ENCODE measurements around the gene CPO. TPM values are rescaled to one million over a fixed set of nuclear protein-coding genes. Genes with fewer than 3 reads are reported as not detected.

Gene CPO
- total and polyA plus RNA-seq, 2 experiments from 2014 or later = not detected

DNA sequence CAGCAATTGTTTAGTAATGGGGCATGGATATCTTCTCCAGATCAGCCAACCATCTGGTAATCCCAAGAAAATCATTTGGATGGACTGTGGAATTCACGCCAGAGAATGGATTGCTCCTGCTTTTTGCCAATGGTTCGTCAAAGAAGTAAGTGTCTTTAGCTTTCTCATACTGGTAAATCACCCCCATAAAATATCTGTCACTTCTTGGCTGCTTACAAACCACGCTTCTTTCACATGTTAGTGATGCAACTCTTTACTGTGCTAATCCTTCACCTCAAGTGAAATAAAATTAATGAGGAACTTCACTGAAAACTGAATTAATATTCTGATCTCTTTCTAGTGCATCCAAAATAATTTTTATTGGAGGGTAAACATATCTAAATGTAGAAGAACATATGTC, 18.9 kb downstream of the CPO start:
- no peak overlapping the region for H2AFZ ChIP-seq
- TF ChIP-seq, protein P1, sequence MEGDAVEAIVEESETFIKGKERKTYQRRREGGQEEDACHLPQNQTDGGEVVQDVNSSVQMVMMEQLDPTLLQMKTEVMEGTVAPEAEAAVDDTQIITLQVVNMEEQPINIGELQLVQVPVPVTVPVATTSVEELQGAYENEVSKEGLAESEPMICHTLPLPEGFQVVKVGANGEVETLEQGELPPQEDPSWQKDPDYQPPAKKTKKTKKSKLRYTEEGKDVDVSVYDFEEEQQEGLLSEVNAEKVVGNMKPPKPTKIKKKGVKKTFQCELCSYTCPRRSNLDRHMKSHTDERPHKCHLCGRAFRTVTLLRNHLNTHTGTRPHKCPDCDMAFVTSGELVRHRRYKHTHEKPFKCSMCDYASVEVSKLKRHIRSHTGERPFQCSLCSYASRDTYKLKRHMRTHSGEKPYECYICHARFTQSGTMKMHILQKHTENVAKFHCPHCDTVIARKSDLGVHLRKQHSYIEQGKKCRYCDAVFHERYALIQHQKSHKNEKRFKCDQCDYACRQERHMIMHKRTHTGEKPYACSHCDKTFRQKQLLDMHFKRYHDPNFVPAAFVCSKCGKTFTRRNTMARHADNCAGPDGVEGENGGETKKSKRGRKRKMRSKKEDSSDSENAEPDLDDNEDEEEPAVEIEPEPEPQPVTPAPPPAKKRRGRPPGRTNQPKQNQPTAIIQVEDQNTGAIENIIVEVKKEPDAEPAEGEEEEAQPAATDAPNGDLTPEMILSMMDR (IDR thresholded peaks at IDR 0.05; ENCODE audit: poor library complexity) = no peak
- no peak for TF ChIP-seq EZH2phosphoT487 (IDR thresholded peaks at IDR 0.05; ENCODE audit: low read depth, severe bottlenecking, unreplicated experiment)
- 90% methylated on average over 3 of the region's 3 CpGs for WGBS (ENCODE audit: low lambda C conversion rate, missing lambda C conversion rate)
- no peaks in the 10 kb centered on the region for H3K27me3 ChIP-seq
- H3K9me3 ChIP-seq (ENCODE audit: low read depth) = no peaks in the 10 kb centered on the region
- no peak overlapping the region for H3K4me3 ChIP-seq
- H3K27ac ChIP-seq = no peak overlapping the region
- no peaks in the 10 kb centered on the region for H3K36me3 ChIP-seq (replicated peaks; ENCODE audit: insufficient read depth, low read depth)
- no peak overlapping the region for H3K4me2 ChIP-seq
- no peaks in the 10 kb centered on the region for H4K20me1 ChIP-seq (ENCODE audit: insufficient read depth, poor library complexity, severe bottlenecking)
- DNase-seq (ENCODE audit: low spot score) = no peak
- no peaks in the 10 kb centered on the region for H3K9me2 ChIP-seq (replicated peaks; ENCODE audit: insufficient read depth)
- H3K4me1 ChIP-seq (ENCODE audit: insufficient read depth) = peaks cover 3% of the 10 kb centered on the region
- H3K79me2 ChIP-seq = no peaks in the 10 kb centered on the region

DNA sequence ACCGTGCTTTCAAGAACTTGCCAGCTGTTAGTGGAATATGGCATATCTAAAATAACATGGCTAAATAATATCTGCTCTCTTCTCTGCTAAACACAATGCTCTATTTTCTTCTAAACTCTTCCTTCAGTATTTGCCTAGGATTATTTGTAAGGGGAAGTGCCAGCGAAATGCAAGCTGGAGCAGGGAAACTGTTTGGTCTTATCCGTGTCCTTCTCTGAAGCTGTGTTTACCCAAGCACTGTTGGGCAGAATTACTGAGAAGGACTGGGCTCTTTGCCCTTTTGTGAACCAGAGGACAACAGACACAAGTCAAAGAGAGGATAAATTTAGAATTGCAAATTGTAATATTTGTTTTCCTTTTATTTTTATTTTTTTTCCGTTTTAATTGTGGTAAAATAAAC, 23.6 kb downstream of the CPO start:
- Histone ChIP-seq H3K4me2 (peak overlapping the region; percentile 39), H3K4me1 (ENCODE audit: insufficient read depth) (no peaks in the 10 kb centered on the region), H4K20me1 (ENCODE audit: insufficient read depth, poor library complexity, severe bottlenecking) (no peaks in the 10 kb centered on the region), H3K9me2 (replicated peaks; ENCODE audit: insufficient read depth) (no peaks in the 10 kb centered on the region), H3K27ac (no peak overlapping the region), H3K4me3 (no peak overlapping the region), H3K27me3 (no peaks in the 10 kb centered on the region), H3K36me3 (replicated peaks; ENCODE audit: insufficient read depth, low read depth) (no peaks in the 10 kb centered on the region), H2AFZ (no peak overlapping the region), H3K79me2 (no peaks in the 10 kb centered on the region), H3K9me3 (ENCODE audit: low read depth) (no peaks in the 10 kb centered on the region)
- 64% methylated on average over 4 of the region's 4 CpGs for WGBS (ENCODE audit: low lambda C conversion rate, missing lambda C conversion rate)
- no peak for DNase-seq (ENCODE audit: low spot score)
- TF ChIP-seq, protein P1 (IDR thresholded peaks at IDR 0.05; ENCODE audit: poor library complexity) = no peak
- TF ChIP-seq EZH2phosphoT487 (IDR thresholded peaks at IDR 0.05; ENCODE audit: low read depth, severe bottlenecking, unreplicated experiment) (no peak), EZH2 (IDR thresholded peaks at IDR 0.05; ENCODE audit: borderline replicate concordance) (no peak)

DNA sequence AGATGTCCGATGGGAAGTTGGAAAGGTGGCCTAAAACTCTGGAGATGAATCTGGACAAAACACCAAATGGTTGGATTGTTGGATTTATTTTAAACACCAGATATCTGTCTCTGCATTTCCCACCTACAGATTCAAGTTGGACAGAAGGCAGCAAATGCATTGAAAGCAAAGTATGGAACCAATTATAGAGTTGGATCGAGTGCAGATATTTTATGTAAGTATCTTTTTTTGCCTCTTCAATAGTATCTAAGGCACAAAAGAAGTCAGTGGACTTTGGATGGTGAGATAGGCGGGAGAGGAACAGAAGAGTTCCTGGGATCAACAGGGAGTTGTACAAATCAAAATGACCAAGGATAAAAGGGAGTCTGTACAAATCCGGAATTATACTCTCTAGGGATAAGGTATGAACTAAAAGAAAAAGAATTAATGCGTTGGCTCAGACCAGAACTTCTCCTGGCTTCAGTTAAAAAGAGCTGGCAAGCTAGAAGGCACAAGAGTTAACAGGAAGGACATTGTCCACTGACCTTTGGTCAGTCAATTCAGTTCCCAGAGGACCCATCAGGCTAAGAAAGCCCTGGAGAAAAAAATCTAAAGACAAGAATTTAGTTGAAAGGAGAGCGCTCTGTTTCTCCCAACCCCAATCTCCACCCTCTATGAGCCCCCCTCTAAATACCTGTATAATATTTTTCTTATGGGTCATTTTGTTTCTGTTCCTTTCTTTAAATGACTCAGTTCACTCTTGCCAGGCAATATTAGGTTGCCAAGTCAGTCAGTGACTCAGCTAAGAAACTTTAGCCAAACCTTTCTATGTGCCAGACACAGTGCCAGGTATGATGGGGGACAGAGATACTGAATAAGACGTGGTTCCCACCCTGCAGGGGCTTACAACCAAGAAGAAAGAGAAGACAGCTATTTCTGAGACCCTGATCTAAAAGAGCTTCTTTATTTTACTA, 29.1 kb downstream of the CPO start:
- TF ChIP-seq EZH2 (IDR thresholded peaks at IDR 0.05; ENCODE audit: borderline replicate concordance) (no peak), EZH2phosphoT487 (IDR thresholded peaks at IDR 0.05; ENCODE audit: low read depth, severe bottlenecking, unreplicated experiment) (no peak)
- TF ChIP-seq, protein P1 (IDR thresholded peaks at IDR 0.05; ENCODE audit: poor library complexity) = no peak
- no peak overlapping the region for H3K4me3 ChIP-seq
- H3K27me3 ChIP-seq = no peaks in the 10 kb centered on the region
- no peak overlapping the region for H2AFZ ChIP-seq
- no peaks in the 10 kb centered on the region for H3K79me2 ChIP-seq
- H4K20me1 ChIP-seq (ENCODE audit: insufficient read depth, poor library complexity, severe bottlenecking) = no peaks in the 10 kb centered on the region
- DNase-seq (ENCODE audit: low spot score) = no peak
- no peaks in the 10 kb centered on the region for H3K9me2 ChIP-seq (replicated peaks; ENCODE audit: insufficient read depth)
- H3K9me3 ChIP-seq (ENCODE audit: low read depth) = no peaks in the 10 kb centered on the region
- WGBS (ENCODE audit: low lambda C conversion rate, missing lambda C conversion rate) = 84% methylated on average over 7 of the region's 7 CpGs
- H3K4me2 ChIP-seq = no peak overlapping the region
- H3K27ac ChIP-seq = peak overlapping the region; percentile 19
- H3K4me1 ChIP-seq (ENCODE audit: insufficient read depth) = peaks cover 6% of the 10 kb centered on the region
- no peaks in the 10 kb centered on the region for H3K36me3 ChIP-seq (replicated peaks; ENCODE audit: insufficient read depth, low read depth)
